Hepatocyte (in vitro differentiated cells): Measurements from ENCODE around the gene HIGD1A. TPM values are rescaled to one million over a fixed set of nuclear protein-coding genes. Genes with fewer than 3 reads are reported as not detected.

Experiments used
- DNase-seq: peaks from one replicate; pipeline ENCODE4 v3.0.0-alpha.2; 2016; ENCODE audit warnings: low spot score
- H2AFZ ChIP-seq: fragments of 200-600 bp; sonication (generic); 2 replicates; pipeline ENCODE4 v1.6.0; 2016; ENCODE audit warnings: antibody characterized with exemption, mild to moderate bottlenecking
- H3K27ac ChIP-seq: fragments of 200-600 bp; sonication (generic); 2 replicates; pipeline ENCODE4 v1.5.1; 2016; ENCODE audit warnings: mild to moderate bottlenecking
- H3K27me3 ChIP-seq: fragments of 200-600 bp; sonication (generic); 2 replicates; pipeline ENCODE4 v1.6.1; 2016
- H3K36me3 ChIP-seq: fragments of 200-600 bp; sonication (generic); replicated peaks from 2 replicates; pipeline ENCODE4 v1.5.1; 2016; ENCODE audit warnings: low read depth; ENCODE audit not compliant: insufficient read depth
- H3K4me1 ChIP-seq: fragments of 200-600 bp; sonication (generic); 2 replicates; pipeline ENCODE4 v1.5.1; 2016; ENCODE audit warnings: mild to moderate bottlenecking, moderate library complexity; ENCODE audit not compliant: insufficient read depth
- H3K4me2 ChIP-seq: fragments of 200-600 bp; sonication (generic); 2 replicates; pipeline ENCODE4 v1.6.0; 2016
- H3K4me3 ChIP-seq: fragments of 200-600 bp; sonication (generic); 2 replicates; pipeline ENCODE4 v1.5.1; 2016; ENCODE audit warnings: mild to moderate bottlenecking
- H3K79me2 ChIP-seq: fragments of 200-600 bp; sonication (generic); 2 replicates; pipeline ENCODE4 v1.6.0; 2017; ENCODE audit warnings: mild to moderate bottlenecking
- H3K9me2 ChIP-seq: fragments of 200-600 bp; sonication (generic); replicated peaks from 2 replicates; pipeline ENCODE4 v1.6.0; 2017; ENCODE audit warnings: mild to moderate bottlenecking; ENCODE audit not compliant: insufficient read depth
- H3K9me3 ChIP-seq: fragments of 200-600 bp; sonication (generic); 2 replicates; pipeline ENCODE4 v1.5.1; 2016; ENCODE audit warnings: low read depth, mild to moderate bottlenecking
- H4K20me1 ChIP-seq: fragments of 200-600 bp; sonication (generic); 2 replicates; pipeline ENCODE4 v1.6.0; 2016; ENCODE audit warnings: mild to moderate bottlenecking; ENCODE audit not compliant: insufficient read depth, poor library complexity, severe bottlenecking
- EZH2 ChIP-seq: fragments of 200-600 bp; sonication (generic); IDR thresholded peaks from 2 replicates; pipeline ENCODE4 v1.6.1; 2016; ENCODE audit warnings: antibody characterized with exemption, mild to moderate bottlenecking, borderline replicate concordance
- EZH2phosphoT487 ChIP-seq: fragments of 200-600 bp; sonication (generic); IDR thresholded peaks from one replicate; pipeline ENCODE4 v1.6.1; 2018; ENCODE audit warnings: antibody characterized with exemption, mild to moderate bottlenecking, low read depth, moderate library complexity; ENCODE audit not compliant: unreplicated experiment, severe bottlenecking
- WGBS: methylation state at CpG from one replicate; pipeline ENCODE4 v1.1.6; 2016; ENCODE audit warnings: low lambda C conversion rate; ENCODE audit errors: missing lambda C conversion rate; 5-methylcytosine and 5-hydroxymethylcytosine counted together
- polyA plus RNA-seq: library from polyadenylated mRNA; unstranded; fragments of >200 nt; fragmentation: Nextera tagmentation; extraction: Ambion mirVana; gene quantifications from 2 replicates; pipeline ENCODE4 v1.2.1, GENCODE V29; 2016
- total RNA-seq: library from RNA; depleted of rRNA; stranded (reverse); fragments of >200 nt; gene quantifications from 2 replicates; pipeline ENCODE4 v1.2.3, GENCODE V29; 2014
- TF ChIP-seq, protein P1 (sequence below): fragments of 200-600 bp; sonication (generic); IDR thresholded peaks from 2 replicates; pipeline ENCODE4 v1.5.1; 2016; ENCODE audit warnings: antibody characterized with exemption, mild to moderate bottlenecking; ENCODE audit not compliant: poor library complexity

Gene HIGD1A
- total RNA-seq: 252 and 266 TPM in 2 replicates
- 212 and 218 TPM in 2 replicates for polyA plus RNA-seq

DNA sequence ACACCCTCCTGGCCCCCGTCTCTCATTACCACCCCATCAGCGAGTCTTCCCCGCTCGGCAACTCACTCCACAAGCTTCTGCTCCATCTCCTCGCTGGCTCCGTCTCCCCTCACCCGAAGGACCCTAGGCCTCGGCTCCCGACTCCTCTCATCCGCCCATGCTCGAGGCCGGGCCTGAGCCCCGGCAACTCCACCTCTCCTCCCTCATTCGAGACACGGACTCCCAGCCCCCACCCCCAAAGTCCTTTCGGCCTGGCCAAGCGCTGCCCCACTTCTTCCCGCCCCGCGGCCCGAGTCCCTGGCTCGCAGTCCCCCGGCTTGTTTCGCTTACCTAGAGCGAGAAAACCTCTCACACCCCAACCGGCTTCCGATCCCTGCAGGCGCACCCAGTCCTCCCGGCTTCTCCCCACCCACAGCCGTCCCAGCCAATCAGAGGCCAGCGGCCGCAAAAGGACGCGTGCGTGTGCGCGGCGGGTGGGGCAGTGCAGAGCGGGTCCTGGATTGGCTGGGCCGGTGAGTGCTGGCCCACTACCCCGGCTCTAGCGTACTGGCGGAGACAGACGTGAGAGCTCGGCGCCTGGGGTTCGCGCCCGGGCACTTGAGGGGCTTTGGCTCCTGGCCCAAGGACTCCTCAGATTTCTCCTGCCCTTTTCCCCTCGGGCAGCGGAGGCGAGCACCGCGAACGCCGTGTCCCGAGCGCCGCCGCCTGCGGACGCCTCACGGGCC, at the start of gene HIGD1A:
Gene HIGD1A, minus strand, starts transcription at position 385 of the 725 bp plus-strand sequence. CDS start 10,237 bp downstream, outside the sequence.
- H3K79me2 ChIP-seq: peaks cover 44% of the 10 kb centered on the region
- H3K4me2 ChIP-seq: peak within 1 kb of the TSS; percentile 93
- peaks cover 19% of the 10 kb centered on the region for H3K4me1 ChIP-seq
- H3K27ac ChIP-seq: peak within 1 kb of the TSS; percentile 97
- H3K9me3 ChIP-seq: no peaks in the 10 kb centered on the region
- peak within 1 kb of the TSS; percentile 88 for H3K4me3 ChIP-seq
- no peaks in the 10 kb centered on the region for H3K9me2 ChIP-seq
- H3K27me3 ChIP-seq: no peaks in the 10 kb centered on the region
- 1% methylated on average over 40 of the region's 63 CpGs for WGBS
- peak; percentile 98 for DNase-seq
- peak within 1 kb of the TSS; percentile 60 for H2AFZ ChIP-seq
- TF ChIP-seq, protein P1, sequence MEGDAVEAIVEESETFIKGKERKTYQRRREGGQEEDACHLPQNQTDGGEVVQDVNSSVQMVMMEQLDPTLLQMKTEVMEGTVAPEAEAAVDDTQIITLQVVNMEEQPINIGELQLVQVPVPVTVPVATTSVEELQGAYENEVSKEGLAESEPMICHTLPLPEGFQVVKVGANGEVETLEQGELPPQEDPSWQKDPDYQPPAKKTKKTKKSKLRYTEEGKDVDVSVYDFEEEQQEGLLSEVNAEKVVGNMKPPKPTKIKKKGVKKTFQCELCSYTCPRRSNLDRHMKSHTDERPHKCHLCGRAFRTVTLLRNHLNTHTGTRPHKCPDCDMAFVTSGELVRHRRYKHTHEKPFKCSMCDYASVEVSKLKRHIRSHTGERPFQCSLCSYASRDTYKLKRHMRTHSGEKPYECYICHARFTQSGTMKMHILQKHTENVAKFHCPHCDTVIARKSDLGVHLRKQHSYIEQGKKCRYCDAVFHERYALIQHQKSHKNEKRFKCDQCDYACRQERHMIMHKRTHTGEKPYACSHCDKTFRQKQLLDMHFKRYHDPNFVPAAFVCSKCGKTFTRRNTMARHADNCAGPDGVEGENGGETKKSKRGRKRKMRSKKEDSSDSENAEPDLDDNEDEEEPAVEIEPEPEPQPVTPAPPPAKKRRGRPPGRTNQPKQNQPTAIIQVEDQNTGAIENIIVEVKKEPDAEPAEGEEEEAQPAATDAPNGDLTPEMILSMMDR: no peak
- no peak for TF ChIP-seq EZH2
- no peak for TF ChIP-seq EZH2phosphoT487
- H4K20me1 ChIP-seq: peaks cover 13% of the 10 kb centered on the region
- H3K36me3 ChIP-seq: no peaks in the 10 kb centered on the region

DNA sequence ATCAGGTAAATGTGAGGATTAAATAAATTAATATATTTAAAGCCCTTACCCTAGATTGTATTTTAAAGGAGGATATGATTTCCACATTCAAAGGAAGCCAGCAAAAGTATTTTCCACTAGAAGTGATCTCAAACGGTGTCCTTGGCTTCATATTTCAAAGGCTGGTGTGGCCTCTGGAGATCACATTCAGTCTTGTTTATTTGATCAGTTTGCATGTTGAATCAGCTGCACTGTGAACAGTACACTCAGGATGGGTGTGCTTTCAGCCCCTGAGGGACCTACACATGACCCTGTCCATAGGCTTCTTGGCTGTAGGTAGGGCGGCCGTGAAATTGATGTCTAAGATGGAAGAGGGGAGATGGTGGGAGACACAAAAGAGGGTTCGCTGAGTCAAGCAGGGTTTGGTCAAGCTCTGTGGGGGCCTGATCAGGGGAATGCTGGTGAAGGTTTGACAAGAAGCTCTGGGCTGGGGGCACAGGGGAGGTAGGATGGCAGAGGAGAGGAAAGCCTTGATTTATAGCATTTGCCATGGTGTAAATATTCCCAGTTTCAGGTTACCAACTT, 49.5 kb upstream of the HIGD1A start:
- H3K9me2 ChIP-seq: no peaks in the 10 kb centered on the region
- no peaks in the 10 kb centered on the region for H4K20me1 ChIP-seq
- H3K4me1 ChIP-seq: peaks cover 24% of the 10 kb centered on the region
- H3K4me3 ChIP-seq: no peak overlapping the region
- no peak for DNase-seq
- H3K4me2 ChIP-seq: no peak overlapping the region
- H3K36me3 ChIP-seq: no peaks in the 10 kb centered on the region
- peak overlapping the region; percentile 71 for H3K27ac ChIP-seq
- no peaks in the 10 kb centered on the region for H3K79me2 ChIP-seq
- TF ChIP-seq EZH2 (no peak), EZH2phosphoT487 (no peak)
- TF ChIP-seq, protein P1: no peak
- H3K9me3 ChIP-seq: no peaks in the 10 kb centered on the region
- 78% methylated on average over 4 of the region's 4 CpGs for WGBS
- no peaks in the 10 kb centered on the region for H3K27me3 ChIP-seq
- H2AFZ ChIP-seq: no peak overlapping the region

DNA sequence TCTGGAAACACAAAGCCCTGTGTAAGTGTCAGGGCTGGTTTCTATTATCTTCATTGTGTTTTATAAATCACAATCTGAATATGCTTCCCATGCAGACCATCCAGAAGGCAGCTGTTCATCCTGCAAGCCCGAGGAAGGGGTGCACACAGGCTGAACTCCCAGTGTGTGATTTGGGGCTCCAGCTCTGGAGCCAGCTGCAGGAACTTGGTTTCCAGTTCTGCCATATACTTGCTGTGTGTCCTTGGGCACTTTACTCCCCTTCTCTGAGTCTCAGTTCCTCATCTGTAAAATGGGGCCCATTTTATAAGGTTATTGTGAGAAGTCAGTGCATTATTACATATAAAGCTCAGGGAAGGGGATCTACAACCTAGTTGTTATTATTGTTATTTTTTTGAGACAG, 48.8 kb upstream of the HIGD1A start:
- 86% methylated on average over 1 of the region's 1 CpG for WGBS
- TF ChIP-seq, protein P1: no peak
- H3K9me2 ChIP-seq: no peaks in the 10 kb centered on the region
- H2AFZ ChIP-seq: no peak overlapping the region
- no peak overlapping the region for H3K4me2 ChIP-seq
- no peaks in the 10 kb centered on the region for H4K20me1 ChIP-seq
- H3K79me2 ChIP-seq: no peaks in the 10 kb centered on the region
- no peaks in the 10 kb centered on the region for H3K27me3 ChIP-seq
- H3K4me1 ChIP-seq: peaks cover 24% of the 10 kb centered on the region
- H3K27ac ChIP-seq: peak overlapping the region; percentile 48
- DNase-seq: no peak
- H3K4me3 ChIP-seq: no peak overlapping the region
- H3K36me3 ChIP-seq: no peaks in the 10 kb centered on the region
- no peaks in the 10 kb centered on the region for H3K9me3 ChIP-seq
